D721Med (cell line): ENCODE data around the gene CNIH3.

Experiments used
- DNase-seq: peaks from one replicate; pipeline ENCODE4 v3.0.0; 2011; ENCODE audit warnings: low spot score; ENCODE audit not compliant: insufficient read length
- FAIRE-seq: peaks from 2 replicates; lab custom pipeline; 2011; peaks lifted over from hg19 to GRCh38; lab: Jason Lieb, UNC
- TF ChIP-seq, protein P1 (sequence below): IDR thresholded peaks from 2 replicates; pipeline ENCODE4 v1.5.1; 2012; ENCODE audit warnings: mild to moderate bottlenecking, control low read depth; ENCODE audit not compliant: insufficient read depth; ENCODE audit errors: missing control alignments

CNIH3 gene

DNA sequence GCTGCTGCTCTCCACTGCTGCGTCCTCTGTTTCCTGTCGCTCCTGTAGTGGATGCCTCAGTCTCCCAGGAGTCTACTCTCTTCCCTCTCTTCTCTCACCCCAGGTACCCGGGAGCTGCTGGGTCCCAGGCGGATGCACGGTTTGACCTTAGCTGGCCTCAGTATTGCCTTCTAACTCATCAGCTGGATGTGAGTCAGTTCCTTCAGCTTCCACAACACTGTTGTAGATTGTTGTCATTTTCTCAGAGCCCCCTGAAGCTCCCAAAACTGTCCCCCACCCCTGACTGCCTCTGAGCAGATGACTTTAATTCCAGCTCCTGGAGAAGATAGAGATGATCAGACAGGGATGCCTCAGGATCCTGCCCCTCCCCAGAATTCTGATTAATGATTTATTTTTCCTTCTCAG lies 7.2 kb downstream of the CNIH3 start:
- no peak for FAIRE-seq
- TF ChIP-seq, protein P1, sequence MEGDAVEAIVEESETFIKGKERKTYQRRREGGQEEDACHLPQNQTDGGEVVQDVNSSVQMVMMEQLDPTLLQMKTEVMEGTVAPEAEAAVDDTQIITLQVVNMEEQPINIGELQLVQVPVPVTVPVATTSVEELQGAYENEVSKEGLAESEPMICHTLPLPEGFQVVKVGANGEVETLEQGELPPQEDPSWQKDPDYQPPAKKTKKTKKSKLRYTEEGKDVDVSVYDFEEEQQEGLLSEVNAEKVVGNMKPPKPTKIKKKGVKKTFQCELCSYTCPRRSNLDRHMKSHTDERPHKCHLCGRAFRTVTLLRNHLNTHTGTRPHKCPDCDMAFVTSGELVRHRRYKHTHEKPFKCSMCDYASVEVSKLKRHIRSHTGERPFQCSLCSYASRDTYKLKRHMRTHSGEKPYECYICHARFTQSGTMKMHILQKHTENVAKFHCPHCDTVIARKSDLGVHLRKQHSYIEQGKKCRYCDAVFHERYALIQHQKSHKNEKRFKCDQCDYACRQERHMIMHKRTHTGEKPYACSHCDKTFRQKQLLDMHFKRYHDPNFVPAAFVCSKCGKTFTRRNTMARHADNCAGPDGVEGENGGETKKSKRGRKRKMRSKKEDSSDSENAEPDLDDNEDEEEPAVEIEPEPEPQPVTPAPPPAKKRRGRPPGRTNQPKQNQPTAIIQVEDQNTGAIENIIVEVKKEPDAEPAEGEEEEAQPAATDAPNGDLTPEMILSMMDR = no peak
- DNase-seq = no peak

DNA sequence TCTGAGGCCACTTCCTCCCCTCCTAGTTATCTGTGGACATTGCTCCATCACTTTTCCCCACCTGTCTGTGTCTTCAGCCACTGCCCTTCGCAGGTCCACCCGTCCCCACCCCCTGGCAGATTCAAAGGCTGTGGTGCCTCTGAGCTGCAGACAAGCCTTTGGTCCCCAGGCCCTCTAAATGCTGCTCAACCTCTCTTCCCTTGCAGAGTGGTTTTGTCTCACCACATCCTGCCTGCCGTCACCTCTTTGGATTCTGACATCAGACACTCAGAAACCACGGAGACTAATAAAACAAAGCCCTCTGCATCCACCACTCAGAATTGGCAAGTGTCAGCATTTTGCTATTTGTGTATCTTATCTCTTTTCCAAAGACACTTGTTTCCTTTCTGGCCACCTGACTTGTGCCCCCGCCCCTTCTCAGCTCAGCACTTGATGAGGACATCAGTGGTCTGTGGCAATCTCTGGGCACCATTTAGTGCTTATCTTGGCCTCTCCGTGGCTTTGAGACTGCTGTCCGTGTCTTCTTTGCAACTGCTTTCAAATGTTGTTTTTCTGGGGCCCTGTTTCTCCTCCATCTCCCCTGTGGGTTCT lies 7.7 kb downstream of the CNIH3 start:
- no peak for DNase-seq
- FAIRE-seq = no peak
- TF ChIP-seq, protein P1 = no peak

DNA sequence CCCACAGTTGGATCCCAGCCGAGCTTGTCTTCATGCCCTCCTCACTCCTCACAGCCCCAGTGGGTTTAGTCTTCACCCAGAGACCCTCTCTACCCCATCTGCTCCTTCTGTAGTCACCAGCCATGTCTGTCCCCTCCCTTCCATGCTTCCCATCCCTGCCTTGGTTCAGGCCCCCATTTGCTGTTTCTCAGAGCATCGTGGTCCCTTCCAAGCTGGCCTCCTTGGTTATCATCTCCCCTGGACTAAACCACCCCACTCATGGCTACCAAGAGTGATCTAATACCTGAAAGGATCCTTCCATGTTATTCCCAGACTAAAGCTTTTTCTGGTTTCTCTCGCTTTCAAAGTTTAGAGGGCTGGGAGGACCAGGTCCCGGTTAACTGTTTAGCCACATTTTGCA lies 8.3 kb downstream of the CNIH3 start:
- no peak for DNase-seq
- TF ChIP-seq, protein P1 = no peak
- FAIRE-seq = no peak

DNA sequence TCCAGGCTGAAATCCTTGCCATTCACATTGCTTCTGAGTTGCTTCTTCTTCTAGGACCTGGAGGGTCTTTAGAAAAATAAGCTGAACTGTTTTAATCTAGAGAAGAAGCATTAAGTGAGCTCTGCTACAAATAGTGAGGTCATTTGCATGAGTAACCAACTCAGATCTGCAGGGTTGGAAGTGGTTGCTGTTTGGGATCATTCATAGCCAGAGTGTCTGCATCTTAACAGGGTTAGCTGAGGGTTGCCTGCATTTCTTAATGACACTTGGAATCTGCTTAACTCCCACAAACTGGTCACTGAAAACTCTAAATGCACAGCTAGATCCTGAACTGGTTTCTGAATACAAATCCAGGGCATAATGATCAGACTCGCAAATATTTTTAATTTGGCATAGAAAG lies 9.9 kb downstream of the CNIH3 start:
- FAIRE-seq = no peak

DNA sequence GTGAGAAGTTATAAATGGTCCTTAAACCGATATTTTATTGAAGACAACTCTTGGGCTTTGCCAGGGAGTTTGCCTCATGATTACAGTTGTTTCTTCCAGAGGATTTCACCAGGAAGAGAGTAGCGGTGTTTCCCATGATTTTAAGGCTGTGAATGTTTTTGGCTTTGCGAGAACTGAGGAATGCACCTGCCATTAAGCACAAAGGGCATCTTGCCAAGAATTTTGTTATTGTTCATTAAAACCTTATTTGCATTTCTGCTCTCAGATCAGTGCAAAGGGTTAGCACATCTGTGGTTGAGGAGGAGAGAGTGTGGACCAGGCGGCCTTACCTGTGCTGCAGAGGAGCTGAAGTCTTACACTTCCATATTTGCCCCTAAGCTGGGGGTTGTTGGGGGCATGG lies 13.8 kb downstream of the CNIH3 start:
- no peak for DNase-seq
- TF ChIP-seq, protein P1 = no peak
- no peak for FAIRE-seq

More for the DNA sequence above, 9.9 kb downstream of the CNIH3 start:
- TF ChIP-seq, protein P1 = no peak
- DNase-seq = no peak

DNA sequence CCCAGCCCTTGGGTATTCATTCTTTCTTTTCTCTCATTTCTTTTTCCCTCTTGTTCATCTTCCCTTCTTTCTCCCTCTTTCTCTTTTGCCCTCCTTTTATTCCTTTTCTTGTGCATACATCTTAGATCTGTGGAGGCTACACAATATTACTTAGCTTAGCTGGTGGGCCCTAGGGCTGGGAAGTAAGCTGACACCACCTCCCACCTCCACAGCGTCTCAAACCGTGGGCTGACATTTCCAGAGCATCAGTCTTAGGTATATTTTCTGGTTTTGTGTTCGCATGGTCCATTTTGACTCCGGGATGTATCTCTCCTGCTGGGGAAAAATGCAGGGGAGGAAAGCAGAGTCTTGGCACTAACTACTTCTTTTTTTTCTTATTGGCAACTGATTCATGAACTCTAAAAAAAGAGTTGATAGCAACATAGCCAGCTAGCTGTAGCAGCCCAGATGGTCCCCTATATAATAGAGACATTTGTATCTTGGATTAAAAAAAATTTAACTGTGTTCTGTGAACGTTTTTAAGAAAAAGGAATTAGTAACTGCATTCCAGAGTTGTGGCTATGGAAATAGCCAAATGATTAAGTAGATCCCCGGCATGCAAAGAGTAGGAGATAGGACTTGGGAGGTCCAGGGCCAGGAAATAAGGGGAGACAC lies 15.5 kb downstream of the CNIH3 start:
- FAIRE-seq (no peak), DNase-seq (no peak)
- TF ChIP-seq, protein P1 = no peak

DNA sequence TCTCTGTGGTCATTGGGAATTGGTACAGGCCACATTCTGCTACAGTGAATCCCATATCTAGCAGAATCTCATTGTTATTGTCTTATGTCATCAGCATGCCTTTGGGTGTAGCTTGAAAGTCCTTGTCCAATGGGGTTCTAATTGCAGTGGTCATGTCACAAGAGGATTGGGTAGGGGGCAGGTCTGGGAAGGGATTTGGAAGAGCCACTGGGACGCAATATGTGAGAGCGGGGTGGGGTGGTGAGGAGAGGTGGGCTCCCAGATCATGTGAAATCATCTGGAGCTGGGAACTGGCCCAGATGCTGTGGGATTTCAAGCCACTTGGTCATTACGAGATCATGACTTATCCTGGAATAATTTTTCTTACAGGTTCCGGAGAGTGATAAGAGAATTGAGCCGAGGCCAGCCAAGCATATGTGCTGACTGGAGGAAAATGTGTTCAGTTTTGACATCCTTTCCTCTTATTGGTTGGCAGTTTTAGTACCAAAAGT lies 16.3 kb downstream of the CNIH3 start:
- TF ChIP-seq, protein P1 = no peak
- DNase-seq (no peak), FAIRE-seq (no peak)
